ENCODE measurements around the gene PREP. TPM values are rescaled to one million over a fixed set of nuclear protein-coding genes. Genes with fewer than 3 reads are reported as not detected.

PREP gene
- total RNA-seq, 4 donors from 2014 or later = 17.4 to 39.5 (median 24.0) TPM

GRCh38 chr6:105278035-105278434 lies 124.8 kb downstream of the PREP start:
- TF ChIP-seq CTCF (IDR thresholded peaks at IDR 0.05; ENCODE audit: low read depth) = no peak

GRCh38 chr6:105276374-105276773 lies 126.5 kb downstream of the PREP start:
- no peak for TF ChIP-seq CTCF (IDR thresholded peaks at IDR 0.05; ENCODE audit: low read depth)

- TF ChIP-seq CTCF (IDR thresholded peaks at IDR 0.05; ENCODE audit: low read depth) = no peak
Measured at GRCh38 chr6:105275542-105275941, 127.3 kb downstream of the PREP start.

- no peak for TF ChIP-seq CTCF (IDR thresholded peaks at IDR 0.05; ENCODE audit: low read depth)
Measured at GRCh38 chr6:105274678-105275077, 128.2 kb downstream of the PREP start.

GRCh38 chr6:105273589-105273988 lies 129.3 kb downstream of the PREP start:
- no peak for TF ChIP-seq CTCF (IDR thresholded peaks at IDR 0.05; ENCODE audit: low read depth)

- TF ChIP-seq CTCF (IDR thresholded peaks at IDR 0.05; ENCODE audit: low read depth) = no peak
Measured at GRCh38 chr6:105272786-105273185, 130.1 kb downstream of the PREP start.

GRCh38 chr6:105270511-105270910 lies 132.4 kb downstream of the PREP start:
- TF ChIP-seq CTCF (IDR thresholded peaks at IDR 0.05; ENCODE audit: low read depth) = no peak
